ENCODE results near the gene RSPO4. TPM values are rescaled to one million over a fixed set of nuclear protein-coding genes. Genes with fewer than 3 reads are reported as not detected.

Gene RSPO4
- total RNA-seq, 1 experiment from 2014 or later = 6.7 TPM

- Histone ChIP-seq H3K9ac (ENCODE audit: extremely low read depth, insufficient read length, low read length) (no peak overlapping the region), H2BK20ac (ENCODE audit: low read depth, low read length, poor library complexity, severe bottlenecking) (no peak overlapping the region), H4K20me1 (ENCODE audit: control insufficient read depth, insufficient read depth, insufficient read length) (no peaks in the 10 kb centered on the region), H3K4me2 (ENCODE audit: insufficient read depth, insufficient read length, low read length) (no peak overlapping the region), H2AFZ (ENCODE audit: low read length) (no peak overlapping the region), H3K79me1 (ENCODE audit: insufficient read depth, low read depth, low read length, poor library complexity, severe bottlenecking) (no peaks in the 10 kb centered on the region), H3K4ac (ENCODE audit: low read depth, low read length) (no peak overlapping the region), H2BK12ac (ENCODE audit: insufficient read length, low read depth, low read length) (no peak overlapping the region), H3K23me2 (ENCODE audit: insufficient read length, low read depth, low read length, poor library complexity, severe bottlenecking) (no peaks in the 10 kb centered on the region), H3K79me2 (ENCODE audit: insufficient read depth, low read length) (no peaks in the 10 kb centered on the region), H3K27me3 (ENCODE audit: insufficient read depth, low read length) (no peaks in the 10 kb centered on the region), H4K5ac (ENCODE audit: insufficient read length, low read depth, low read length) (no peak overlapping the region), H2AK5ac (ENCODE audit: insufficient read length, low read length) (no peak overlapping the region), H4K8ac (replicated peaks; ENCODE audit: insufficient read length, low read depth, low read length) (no peak overlapping the region), H3K27ac (ENCODE audit: insufficient read length, low read depth, low read length) (no peak overlapping the region), H2BK120ac (ENCODE audit: low read depth, low read length, poor library complexity, severe bottlenecking) (no peak overlapping the region), H3T11ph (ENCODE audit: low read length) (no peak overlapping the region), H3K9me3 (ENCODE audit: control insufficient read depth, low read depth, low read length) (peaks cover 13% of the 10 kb centered on the region), H2BK15ac (ENCODE audit: low read depth, low read length) (no peak overlapping the region), H3K23ac (ENCODE audit: insufficient read length, low read depth, low read length) (no peak overlapping the region), H3K56ac (ENCODE audit: insufficient read length, low read depth, low read length) (no peak overlapping the region), H3K14ac (ENCODE audit: insufficient read depth, low read length) (no peak overlapping the region), H4K91ac (ENCODE audit: insufficient read length, low read depth, low read length) (no peak overlapping the region), H3K18ac (ENCODE audit: insufficient read length, low read depth, low read length) (no peak overlapping the region), H3K4me1 (ENCODE audit: insufficient read depth, low read length) (no peaks in the 10 kb centered on the region), H2BK5ac (ENCODE audit: insufficient read length, low read length) (no peak overlapping the region)
- no CpG with 5 or more reads among the region's 6 CpGs for WGBS (ENCODE audit: extremely low coverage, insufficient read length, low lambda C conversion rate)
- H3K4me1 Mint-ChIP-seq = no peaks in the 10 kb centered on the region
- no peak overlapping the region for H3K4me3 Mint-ChIP-seq
- H3K9me3 Mint-ChIP-seq = peaks cover 24 to 26% of the 10 kb centered on the region in 2 experiments
- H3K27ac Mint-ChIP-seq = no peak overlapping the region
- DNase-seq = no peak
- peaks cover under 1 to 16% (median 10%) of the 10 kb centered on the region in 3 experiments; a peak in 5 of 7 replicates for H3K36me3 Mint-ChIP-seq (ENCODE audit: insufficient read depth in 1 of 3, low read depth in 3 of 3)
- TF ChIP-seq, protein P1, sequence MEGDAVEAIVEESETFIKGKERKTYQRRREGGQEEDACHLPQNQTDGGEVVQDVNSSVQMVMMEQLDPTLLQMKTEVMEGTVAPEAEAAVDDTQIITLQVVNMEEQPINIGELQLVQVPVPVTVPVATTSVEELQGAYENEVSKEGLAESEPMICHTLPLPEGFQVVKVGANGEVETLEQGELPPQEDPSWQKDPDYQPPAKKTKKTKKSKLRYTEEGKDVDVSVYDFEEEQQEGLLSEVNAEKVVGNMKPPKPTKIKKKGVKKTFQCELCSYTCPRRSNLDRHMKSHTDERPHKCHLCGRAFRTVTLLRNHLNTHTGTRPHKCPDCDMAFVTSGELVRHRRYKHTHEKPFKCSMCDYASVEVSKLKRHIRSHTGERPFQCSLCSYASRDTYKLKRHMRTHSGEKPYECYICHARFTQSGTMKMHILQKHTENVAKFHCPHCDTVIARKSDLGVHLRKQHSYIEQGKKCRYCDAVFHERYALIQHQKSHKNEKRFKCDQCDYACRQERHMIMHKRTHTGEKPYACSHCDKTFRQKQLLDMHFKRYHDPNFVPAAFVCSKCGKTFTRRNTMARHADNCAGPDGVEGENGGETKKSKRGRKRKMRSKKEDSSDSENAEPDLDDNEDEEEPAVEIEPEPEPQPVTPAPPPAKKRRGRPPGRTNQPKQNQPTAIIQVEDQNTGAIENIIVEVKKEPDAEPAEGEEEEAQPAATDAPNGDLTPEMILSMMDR (conservative IDR thresholded peaks at IDR 0.05) = no peak
- H3K27me3 Mint-ChIP-seq (ENCODE audit: low read depth) = peaks cover 5% of the 10 kb centered on the region; the same call in 1 of the 2 replicates
These were observed 75.4 kb downstream of the RSPO4 start for GRCh38 chr20:926670-927069.

Measured in H9 (cell line).